ENCODE data around the gene COL4A3.

DNA sequence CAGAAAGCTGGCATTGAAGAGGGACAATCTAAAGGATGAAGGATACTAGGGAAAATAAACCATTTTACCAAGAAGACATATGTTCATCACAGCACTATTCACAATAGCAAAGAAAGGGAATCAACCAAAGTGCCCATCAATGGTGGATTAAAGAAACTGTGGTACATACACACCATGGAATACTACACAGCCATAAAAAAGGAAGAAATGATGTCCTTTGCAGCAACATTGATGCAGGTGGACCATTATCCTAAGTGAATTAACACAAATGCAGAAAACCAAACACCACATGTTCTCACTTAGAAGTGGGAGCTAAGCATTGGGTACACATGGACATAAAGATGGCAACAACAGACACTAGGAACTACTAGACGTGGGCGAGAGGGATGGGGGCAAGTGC is 153.4 kb downstream of the COL4A3 start:
- TF ChIP-seq CTCF (IDR thresholded peaks at IDR 0.05; ENCODE audit: poor library complexity, severe bottlenecking) (no peak), EP300 (conservative IDR thresholded peaks at IDR 0.05; ENCODE audit: poor library complexity, severe bottlenecking) (no peak)
- TF ChIP-seq, protein P1, sequence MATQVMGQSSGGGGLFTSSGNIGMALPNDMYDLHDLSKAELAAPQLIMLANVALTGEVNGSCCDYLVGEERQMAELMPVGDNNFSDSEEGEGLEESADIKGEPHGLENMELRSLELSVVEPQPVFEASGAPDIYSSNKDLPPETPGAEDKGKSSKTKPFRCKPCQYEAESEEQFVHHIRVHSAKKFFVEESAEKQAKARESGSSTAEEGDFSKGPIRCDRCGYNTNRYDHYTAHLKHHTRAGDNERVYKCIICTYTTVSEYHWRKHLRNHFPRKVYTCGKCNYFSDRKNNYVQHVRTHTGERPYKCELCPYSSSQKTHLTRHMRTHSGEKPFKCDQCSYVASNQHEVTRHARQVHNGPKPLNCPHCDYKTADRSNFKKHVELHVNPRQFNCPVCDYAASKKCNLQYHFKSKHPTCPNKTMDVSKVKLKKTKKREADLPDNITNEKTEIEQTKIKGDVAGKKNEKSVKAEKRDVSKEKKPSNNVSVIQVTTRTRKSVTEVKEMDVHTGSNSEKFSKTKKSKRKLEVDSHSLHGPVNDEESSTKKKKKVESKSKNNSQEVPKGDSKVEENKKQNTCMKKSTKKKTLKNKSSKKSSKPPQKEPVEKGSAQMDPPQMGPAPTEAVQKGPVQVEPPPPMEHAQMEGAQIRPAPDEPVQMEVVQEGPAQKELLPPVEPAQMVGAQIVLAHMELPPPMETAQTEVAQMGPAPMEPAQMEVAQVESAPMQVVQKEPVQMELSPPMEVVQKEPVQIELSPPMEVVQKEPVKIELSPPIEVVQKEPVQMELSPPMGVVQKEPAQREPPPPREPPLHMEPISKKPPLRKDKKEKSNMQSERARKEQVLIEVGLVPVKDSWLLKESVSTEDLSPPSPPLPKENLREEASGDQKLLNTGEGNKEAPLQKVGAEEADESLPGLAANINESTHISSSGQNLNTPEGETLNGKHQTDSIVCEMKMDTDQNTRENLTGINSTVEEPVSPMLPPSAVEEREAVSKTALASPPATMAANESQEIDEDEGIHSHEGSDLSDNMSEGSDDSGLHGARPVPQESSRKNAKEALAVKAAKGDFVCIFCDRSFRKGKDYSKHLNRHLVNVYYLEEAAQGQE (IDR thresholded peaks at IDR 0.05; ENCODE audit: borderline replicate concordance): no peak

All from neural cell (in vitro differentiated cells).